OCI-LY1 (cell line): ENCODE measurements around the gene TIGIT.

Source experiments
- EZH2 ChIP-seq: fragments of 200-600 bp; sonication (generic), shearing (Covaris generic); IDR thresholded peaks from 2 replicates; pipeline ENCODE4 v1.8.0; 2017; ENCODE audit warnings: borderline replicate concordance, mixed run types, mild to moderate bottlenecking, antibody characterized with exemption, low read length, moderate library complexity, mixed read lengths
- TF ChIP-seq, protein P1 (sequence below): fragments of 200-600 bp; sonication (generic), shearing (Covaris generic); IDR thresholded peaks from 2 replicates; pipeline ENCODE4 v1.5.1; 2017; ENCODE audit warnings: mild to moderate bottlenecking, antibody characterized with exemption, low read length, moderate library complexity, mixed read lengths

DNA sequence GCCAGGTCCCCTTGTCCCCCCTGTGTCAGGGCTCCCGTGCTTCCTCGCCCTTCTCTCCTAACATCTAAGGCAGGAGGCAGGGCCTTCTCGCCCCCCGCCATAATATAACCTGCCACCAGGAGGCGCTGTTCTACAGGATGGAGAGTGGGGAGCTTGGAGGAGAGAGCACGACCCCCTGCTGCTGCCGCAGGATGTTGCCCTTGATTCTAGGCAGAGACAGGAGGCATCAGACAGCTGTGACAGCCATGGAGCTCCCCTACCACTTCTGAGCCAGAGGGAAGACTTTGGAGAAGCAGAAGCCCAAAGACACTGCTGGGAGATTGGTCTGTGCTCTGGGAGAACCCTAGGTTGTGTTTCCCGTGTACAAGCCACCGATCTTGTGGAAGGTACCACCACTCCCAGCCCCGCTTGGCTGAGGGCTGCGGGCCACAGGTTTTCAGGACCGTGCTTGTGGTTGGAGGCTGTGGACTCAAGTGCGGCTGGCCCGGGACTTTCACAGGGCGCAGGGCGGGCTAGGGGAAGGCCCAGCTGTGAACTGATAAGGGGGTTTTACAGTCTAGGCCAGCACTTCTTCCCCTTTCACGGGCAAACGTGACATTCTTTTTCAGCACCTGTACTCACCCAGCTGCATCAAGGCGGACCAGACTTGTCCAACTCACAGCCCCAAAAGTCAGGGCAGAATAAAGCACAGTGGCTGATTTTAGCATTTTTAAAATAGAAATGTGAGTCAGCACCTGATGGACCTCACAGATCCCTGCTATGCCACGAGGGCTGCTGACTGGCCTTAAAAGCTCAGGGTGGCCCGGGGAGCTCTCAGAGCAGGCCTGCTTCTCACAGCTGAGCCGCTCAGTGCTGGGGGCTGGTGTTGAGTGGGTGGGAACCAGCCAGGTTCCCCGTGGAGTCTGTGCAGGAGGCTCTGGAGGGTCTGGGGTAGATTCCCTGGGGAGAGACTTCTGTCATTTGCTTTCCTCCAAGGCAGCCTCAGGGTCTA is 2.6 kb upstream of the TIGIT start:
- TF ChIP-seq, protein P1, sequence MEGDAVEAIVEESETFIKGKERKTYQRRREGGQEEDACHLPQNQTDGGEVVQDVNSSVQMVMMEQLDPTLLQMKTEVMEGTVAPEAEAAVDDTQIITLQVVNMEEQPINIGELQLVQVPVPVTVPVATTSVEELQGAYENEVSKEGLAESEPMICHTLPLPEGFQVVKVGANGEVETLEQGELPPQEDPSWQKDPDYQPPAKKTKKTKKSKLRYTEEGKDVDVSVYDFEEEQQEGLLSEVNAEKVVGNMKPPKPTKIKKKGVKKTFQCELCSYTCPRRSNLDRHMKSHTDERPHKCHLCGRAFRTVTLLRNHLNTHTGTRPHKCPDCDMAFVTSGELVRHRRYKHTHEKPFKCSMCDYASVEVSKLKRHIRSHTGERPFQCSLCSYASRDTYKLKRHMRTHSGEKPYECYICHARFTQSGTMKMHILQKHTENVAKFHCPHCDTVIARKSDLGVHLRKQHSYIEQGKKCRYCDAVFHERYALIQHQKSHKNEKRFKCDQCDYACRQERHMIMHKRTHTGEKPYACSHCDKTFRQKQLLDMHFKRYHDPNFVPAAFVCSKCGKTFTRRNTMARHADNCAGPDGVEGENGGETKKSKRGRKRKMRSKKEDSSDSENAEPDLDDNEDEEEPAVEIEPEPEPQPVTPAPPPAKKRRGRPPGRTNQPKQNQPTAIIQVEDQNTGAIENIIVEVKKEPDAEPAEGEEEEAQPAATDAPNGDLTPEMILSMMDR: peak; percentile 94
- no peak for TF ChIP-seq EZH2
